RKO (cell line): Measurements from ENCODE around the gene SF3B1.
A peak's percentile ranks its signal among the peaks of the same experiment; 100 is the strongest.
"Not testable (repeated sequence)": the region's sequence is repeated elsewhere in the genome, so short reads cannot be mapped to it uniquely, and the experiment has no call there.

Experiments
- DNase-seq: peaks from one replicate; pipeline ENCODE4 v3.0.0-alpha.2; 2016; ENCODE audit warnings: low spot score

The SF3B1 gene

DNA sequence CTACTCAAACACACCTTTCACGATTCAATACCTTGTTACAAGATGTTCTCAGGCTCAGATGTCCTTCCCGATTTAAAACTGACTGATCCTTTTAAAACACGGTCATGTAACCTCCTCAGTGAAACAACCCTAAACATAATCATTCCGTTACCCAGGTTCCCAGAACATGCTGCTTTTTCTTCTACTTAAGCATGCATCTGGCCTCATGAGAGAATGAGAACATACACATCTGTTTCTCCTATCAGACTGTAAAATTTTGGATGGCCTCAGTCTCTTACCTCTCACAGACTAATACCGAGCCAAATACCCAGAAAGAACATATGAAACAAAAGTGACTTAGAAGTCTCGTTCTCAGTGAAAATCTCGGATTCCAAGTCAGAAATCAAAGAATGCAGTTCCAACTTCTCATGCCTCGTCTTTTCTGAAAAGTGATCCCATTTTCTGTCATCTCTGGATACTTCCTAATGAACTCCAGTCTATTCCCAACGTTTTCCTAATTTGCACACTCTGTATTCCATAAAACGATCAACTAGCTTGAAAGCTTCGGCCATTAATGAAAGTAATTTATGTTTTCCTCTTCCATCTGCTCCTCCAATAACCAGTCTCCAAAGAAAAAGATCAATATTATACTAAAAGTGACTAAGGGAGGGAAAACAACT lies 919 bp downstream of the SF3B1 start:
- DNase-seq: peak; percentile 30

- DNase-seq: not testable (repeated sequence)
Measured at GRCh38 chr2:197432527-197432926, 2.3 kb downstream of the SF3B1 start.

- DNase-seq: no peak
Measured at GRCh38 chr2:197431858-197432257, 3.0 kb downstream of the SF3B1 start.

DNA sequence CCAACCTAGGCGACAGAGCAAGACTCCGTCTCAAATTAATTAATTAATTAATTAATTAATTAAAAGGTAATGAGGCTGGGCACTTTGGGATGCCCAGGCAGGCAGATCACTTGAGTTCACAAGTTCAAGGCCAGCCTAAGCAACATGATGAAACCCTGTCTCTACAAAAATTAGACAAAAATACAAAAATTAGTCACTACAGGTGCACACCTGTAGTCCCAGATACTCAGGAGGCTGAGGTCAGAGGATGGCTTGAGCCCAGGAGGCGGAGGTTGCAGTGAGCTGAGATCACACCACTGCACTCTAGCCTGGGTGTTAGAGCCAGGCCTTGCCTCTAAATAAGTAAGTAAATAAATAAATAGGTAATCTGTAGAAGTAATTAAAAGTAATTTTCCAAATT lies 6.8 kb downstream of the SF3B1 start:
- DNase-seq: no peak

GRCh38 chr2:197426723-197427603 lies 7.9 kb downstream of the SF3B1 start:
- no peak for DNase-seq

GRCh38 chr2:197425550-197425949 lies 9.3 kb downstream of the SF3B1 start:
- DNase-seq: no peak

DNA sequence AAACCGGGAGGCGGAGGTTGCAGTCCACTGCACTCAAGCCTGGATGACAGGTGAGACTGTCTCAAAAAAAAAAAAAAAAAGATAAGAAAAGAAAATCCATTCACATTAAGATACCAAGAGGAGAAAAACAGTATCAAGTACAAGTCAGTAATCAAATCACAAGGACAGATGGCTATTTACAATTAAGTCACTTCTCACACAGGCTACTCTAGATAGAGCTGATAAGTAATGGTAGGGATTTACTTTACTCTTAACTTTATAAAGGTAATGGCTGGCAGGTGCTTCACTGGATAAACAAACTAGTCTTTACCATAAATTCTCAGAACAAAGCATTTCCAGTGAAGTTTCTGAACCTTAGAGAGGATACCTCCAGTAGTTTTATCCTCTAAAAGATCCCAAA lies 11.5 kb downstream of the SF3B1 start:
- DNase-seq: no peak

GRCh38 chr2:197419438-197419837 lies 15.4 kb downstream of the SF3B1 start:
- DNase-seq: no peak

DNA sequence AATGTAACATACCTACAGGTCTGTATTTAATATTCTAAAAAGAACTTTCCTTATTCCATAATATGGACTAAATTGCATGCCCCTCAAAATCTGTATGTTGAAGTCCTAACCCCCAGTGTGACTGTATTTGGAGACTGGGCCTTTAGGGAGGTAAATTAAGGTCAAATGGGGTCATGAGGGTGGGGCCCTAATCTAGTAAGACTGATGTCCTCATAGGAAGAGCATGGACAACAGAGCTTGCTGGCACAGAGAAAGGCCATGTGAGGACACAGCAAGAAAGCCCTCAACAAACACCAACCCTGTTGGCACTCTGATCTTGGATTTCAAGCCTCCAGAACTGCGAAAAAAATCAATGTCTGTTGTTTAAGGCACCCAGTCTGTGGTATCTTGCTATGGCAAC lies 18.6 kb downstream of the SF3B1 start:
- DNase-seq: no peak

GRCh38 chr2:197414515-197414914 lies 20.3 kb downstream of the SF3B1 start:
- DNase-seq: no peak

DNA sequence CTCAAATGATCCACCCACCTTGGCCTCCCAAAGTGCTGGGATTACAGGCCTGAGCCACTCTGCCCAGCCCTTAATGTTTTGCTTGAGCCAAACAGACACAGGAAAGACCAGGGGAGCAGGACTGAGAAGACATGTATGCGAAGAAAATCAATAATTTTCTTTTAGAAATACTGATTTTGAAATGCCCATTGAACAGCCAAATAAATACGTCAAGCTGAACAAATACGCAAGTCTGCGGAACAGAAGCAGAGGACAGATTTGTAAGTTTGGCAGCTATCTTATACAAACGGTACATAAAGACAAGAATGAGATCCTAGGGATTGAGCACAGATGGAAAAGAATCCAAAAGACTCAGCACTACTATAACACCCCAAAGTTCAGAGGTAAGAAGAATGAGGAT lies 20.8 kb downstream of the SF3B1 start:
- DNase-seq: no peak

- DNase-seq: no peak
Measured at GRCh38 chr2:197405582-197405981, 29.2 kb downstream of the SF3B1 start.

GRCh38 chr2:197399887-197400540 lies 34.8 kb downstream of the SF3B1 start:
- DNase-seq: peak; percentile 16

GRCh38 chr2:197398913-197399312 lies 35.9 kb downstream of the SF3B1 start:
- DNase-seq: no peak

DNA sequence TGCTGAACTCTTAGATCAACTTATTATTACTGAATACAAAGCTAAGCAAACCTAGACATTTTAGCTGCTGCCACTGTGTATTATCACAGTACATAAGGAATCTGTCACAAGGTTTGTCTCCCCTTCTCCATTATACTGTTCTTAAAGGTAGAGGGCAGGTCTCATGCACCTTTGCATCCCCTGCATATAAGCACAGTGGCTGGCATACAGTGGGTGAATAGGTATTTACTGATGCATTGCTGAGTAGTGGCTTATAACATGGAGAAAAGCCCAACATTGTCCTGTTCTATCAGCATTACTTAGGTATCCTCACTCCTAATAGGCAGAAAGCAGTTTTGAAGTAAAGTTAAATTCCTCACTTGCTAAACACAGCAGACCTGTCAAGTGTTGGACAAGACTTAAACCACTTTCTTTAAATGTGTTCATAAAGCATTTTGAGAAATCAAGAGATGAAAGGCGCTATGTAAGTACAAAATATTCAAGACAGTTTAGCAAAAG lies 43.6 kb downstream of the SF3B1 start:
- DNase-seq: no peak

- no peak for DNase-seq
Measured at GRCh38 chr2:197388866-197389587, 45.8 kb downstream of the SF3B1 start.

- no peak for DNase-seq
Measured at GRCh38 chr2:197387179-197387578, 47.6 kb downstream of the SF3B1 start.

DNA sequence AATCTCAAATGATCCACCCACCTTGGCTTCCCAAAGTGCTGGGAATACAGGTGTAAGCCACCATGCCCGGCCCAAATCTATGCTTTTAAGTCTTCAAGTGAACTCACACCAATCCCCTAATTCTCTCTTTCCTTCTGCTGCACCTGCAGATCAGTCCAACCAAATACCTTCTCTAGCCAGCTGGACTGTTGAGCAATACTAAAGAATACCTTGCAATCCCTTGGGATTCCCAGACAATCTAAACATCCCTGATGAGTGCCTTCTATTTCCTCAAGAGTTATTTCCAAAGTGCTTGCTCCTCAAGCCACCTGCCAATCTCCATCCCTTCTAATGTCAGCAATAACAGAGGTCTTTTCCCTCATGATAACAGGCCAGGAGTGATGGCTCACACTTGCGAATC lies 48.6 kb downstream of the SF3B1 start:
- no peak for DNase-seq

GRCh38 chr2:197383825-197384224 lies 51.0 kb downstream of the SF3B1 start:
- DNase-seq: no peak

GRCh38 chr2:197381641-197382040 lies 53.2 kb downstream of the SF3B1 start:
- DNase-seq: no peak

DNA sequence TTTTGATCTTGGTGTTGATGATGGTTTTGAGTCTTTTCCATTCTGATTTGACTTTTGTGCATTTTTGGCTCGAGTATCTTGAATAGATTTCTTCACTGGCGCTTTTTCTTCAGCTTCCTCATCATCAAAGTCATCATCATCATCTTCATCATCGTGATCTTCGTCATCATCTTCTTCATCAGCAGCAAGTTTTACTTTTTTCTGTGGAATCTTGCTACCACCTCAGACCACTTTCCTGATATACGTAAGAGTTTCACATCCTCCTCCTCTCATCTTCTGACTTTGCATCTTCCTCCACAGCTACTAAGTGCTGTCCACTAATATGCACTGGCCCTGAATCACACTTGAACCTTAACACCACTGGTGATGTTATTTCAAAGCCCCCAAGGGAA lies 54.9 kb downstream of the SF3B1 start:
- DNase-seq: not testable (repeated sequence)

DNA sequence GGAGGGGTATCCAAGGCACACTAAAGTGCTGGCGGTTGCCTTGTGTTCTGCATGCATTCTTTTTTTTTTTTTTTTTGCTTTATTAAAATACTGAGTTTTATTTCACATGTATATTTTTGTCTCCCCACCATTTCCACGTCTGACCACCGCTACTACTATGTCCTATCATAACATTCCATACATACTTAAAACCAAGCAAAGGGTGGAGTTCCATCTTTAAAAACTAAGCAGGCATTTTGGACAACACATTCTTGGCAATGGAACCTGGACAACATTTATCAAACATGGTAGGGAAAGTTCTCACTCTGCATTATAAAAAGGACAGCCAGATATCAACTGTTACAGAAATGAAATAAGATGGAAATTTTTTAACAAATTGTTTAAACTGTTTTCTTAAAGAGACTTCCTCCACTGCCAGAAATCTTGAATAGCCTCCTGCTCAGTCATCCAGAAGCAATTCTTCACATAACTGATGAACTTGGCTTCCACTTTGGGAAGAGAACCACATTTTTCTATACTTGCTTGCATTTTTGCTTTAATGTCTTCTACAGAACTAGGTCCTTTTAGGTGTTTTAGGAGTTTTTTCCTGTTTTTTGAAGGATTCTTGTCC lies 55.4 kb downstream of the SF3B1 start:
- DNase-seq: not testable (repeated sequence)
